ENCODE data around the gene LPIN3.
A peak's percentile ranks its signal among the peaks of the same experiment; 100 is the strongest.
"Not testable (repeated sequence)": the region's sequence is repeated elsewhere in the genome, so short reads cannot be mapped to it uniquely, and the experiment has no call there.

Gene LPIN3, protein sequence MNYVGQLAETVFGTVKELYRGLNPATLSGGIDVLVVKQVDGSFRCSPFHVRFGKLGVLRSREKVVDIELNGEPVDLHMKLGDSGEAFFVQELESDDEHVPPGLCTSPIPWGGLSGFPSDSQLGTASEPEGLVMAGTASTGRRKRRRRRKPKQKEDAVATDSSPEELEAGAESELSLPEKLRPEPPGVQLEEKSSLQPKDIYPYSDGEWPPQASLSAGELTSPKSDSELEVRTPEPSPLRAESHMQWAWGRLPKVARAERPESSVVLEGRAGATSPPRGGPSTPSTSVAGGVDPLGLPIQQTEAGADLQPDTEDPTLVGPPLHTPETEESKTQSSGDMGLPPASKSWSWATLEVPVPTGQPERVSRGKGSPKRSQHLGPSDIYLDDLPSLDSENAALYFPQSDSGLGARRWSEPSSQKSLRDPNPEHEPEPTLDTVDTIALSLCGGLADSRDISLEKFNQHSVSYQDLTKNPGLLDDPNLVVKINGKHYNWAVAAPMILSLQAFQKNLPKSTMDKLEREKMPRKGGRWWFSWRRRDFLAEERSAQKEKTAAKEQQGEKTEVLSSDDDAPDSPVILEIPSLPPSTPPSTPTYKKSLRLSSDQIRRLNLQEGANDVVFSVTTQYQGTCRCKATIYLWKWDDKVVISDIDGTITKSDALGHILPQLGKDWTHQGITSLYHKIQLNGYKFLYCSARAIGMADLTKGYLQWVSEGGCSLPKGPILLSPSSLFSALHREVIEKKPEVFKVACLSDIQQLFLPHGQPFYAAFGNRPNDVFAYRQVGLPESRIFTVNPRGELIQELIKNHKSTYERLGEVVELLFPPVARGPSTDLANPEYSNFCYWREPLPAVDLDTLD

DNA sequence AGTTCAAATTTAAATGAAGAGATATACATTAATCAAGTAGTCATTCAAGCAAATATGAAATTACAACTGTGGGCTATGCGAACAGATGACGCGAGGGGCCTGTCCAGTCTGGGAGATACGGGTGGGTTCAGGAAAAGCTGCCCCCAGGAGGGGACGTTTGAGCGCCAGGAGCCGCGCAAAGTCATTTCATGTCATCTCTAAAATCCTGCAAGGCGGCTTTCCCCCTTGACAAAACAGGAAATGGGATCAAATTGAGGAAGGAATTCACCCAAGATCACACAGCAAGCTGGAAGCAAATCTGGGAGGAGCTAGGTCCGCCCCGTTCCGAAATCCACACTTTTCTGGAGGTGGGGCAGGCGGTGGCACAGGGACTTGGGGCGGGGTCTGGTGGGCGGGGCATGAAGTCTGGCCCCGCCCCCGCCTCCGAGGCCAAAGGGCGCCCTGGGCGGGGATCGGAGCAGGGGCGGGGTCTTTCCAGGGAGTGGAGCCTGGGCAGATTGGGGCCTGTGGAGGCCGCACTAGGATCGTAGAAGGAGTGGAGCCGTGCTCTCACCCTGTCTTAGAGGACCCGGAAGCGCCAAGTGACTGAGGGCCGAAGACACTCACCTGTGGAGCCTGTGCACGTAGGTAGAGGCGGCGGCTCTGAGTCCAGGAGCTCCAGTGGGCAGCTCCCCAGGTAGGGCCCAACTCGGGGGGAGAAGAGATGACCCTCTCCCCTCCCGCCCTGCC lies at the start of gene LPIN3:
Gene LPIN3 (plus strand): TSS at position 495 of the 729 bp plus-strand sequence. CDS start 4,983 bp downstream, outside the sequence.
- DNase-seq: no peak

DNA sequence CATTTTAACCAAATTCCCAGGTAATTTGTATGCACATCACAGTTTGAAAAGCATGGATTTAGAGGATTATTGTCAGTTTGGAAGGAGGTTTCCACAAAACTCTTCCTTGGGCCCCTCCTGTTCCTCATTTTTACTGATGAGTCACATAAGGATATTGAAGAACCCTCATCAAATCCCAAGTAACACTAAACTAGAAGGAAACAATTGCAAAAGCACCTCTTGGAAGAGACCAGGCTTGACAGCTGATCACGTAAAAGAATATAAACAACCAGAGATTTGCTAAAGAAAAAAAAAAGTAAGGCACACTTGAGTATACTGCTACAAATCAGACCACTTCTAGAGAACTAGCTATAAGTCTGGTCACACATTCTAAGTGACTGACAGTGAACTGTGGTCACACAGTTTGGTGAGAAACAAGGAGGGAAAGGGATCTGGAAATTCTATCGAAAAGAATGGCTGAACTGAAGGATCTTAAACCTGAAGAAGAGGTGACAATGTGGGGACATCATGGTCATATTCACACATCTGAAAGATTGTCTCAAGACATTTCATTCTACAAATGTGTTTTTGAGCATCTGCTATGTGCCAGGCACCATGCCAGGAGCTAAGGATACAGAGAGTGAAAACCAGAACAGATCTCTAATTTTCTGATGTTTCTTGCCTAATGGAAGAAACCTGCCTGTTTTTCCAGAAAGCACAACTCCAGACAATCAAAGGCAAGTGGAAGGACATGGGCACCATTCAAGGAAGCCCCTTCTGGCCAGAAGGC lies 47.2 kb upstream of the LPIN3 start:
- no peak for DNase-seq

DNA sequence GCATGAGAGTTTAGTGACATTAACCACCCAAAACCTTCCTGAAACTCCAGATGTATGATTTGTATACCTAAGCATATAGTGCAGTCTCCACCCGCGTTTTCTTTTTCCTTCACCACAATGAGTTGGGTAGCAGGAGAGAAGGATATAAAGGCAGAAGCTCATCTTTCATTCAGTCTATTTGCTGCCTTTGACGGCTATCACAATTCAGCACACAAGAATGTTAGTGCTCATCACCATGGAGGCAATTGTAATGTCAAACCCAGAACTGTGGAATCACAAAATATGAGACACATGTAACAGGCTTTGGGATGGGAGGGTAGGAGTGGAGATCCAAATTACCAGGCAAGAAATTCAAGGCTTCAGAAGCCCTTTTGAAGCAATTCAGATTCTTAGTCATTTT lies 40.7 kb upstream of the LPIN3 start:
- no peak for DNase-seq

DNA sequence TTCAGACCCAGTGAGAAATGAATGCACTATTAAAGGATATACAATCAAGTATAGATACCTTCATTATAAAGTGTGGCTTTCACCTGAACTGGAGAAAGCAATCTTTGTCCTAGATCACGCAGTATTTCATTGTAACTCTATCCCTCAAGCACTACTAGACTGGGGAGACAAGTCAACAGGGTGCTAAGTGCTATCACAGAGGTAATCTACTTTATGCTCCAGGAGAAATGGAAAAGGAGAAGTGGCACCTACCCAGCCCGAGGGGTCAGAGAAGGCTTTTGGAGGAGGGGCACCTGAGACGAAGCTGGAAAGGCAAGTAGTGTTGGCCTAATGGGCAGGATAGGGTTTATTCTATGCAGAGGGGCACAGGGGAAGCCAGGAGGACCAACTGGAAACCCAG lies 40.2 kb upstream of the LPIN3 start:
- no peak for DNase-seq

DNA sequence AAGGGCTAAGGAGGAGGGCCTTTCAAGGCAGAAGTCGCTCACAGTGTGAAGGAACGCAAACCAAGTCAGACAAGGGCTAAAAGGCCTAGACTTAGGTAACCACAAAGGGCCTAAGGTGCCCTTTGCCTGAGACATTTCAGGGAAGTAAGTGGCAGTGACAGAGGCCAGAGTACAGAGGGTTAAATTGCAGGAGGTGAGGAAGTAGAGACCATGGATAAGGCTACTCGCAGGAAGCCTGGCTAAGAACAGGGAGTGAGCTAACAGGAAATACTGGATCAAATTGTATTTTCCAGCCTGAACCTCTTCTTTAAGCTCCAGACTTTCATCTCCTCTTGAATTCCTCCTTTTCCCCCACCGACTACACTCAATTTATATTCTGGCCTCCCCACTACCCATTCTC lies 39.7 kb upstream of the LPIN3 start:
- no peak for DNase-seq

DNA sequence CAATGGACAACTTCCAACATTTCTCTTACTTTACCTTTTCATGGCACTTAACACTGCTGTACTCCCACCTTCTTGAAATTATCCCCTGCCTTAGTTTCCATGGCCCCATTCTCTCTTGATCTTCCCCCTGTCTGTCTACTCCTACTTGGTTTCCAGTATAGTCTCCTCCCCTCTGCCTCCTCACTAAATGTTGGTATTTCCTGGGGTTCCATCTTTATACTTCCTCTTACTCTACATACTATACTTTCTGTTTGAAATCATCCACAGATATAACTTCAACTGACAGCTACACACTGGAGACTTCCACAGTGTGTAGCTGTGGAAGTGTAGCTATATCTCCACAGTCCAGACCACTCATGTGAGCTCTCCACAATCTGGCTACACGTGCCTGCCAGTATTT lies 36.6 kb upstream of the LPIN3 start:
- DNase-seq: no peak

DNA sequence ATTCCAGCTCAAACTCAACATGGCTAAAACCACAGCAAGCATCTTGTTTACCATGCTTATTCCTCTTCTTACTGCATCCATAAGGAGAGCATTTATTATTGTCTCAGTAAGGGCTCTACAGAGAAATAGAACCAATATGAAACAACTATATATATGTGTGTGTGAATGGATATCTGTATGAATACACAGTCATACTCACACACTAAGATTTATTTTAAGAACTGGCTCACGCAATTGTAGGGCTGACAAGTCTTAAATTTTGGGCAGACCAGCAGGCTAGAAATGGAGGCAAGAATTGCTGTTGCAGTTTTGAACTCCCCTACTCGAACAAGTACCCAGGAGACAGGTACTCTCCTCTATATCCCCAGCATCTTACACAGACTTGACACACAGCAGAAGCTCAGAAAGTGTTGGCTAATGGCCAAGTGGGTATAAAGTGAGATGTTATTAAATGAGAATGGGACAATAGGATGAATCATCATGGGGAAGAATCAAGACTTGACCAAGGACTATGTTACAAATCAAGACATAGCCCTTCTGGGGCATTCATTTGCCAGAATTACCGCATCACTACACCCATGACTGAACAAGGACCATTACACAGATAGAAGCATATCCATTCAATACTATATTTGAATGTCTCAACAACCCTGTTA lies 36.1 kb upstream of the LPIN3 start:
- no peak for DNase-seq

DNA sequence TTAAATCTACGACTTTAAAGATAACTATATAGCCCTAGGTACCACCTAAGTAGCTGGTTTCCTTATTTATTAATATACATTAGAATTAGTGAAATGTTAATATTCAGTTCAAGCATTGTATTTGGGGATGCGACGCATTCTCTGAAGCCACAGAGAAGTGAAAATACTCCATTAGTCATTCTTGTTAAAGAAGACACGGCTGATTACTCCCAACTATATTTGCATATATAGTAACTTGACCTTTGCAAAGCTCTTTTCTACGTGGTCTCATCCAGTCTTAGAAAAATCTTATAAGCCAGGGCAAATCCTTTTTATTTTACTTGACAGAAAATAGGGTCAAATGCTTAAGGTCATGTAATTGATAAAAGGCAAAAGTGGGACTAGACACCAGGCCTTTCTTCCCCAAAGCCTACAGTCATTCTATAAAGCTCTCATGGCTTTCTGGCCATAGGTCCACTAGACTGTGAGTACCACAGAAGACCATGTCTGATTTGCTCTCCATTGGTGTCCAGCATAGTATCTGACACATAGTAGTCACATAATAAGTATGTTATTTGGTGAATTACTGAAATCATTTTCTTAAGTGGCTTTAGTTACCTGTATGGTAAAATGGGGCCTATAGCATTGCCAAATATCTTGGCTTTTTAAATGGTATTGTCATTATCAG lies 34.4 kb upstream of the LPIN3 start:
- DNase-seq: no peak

DNA sequence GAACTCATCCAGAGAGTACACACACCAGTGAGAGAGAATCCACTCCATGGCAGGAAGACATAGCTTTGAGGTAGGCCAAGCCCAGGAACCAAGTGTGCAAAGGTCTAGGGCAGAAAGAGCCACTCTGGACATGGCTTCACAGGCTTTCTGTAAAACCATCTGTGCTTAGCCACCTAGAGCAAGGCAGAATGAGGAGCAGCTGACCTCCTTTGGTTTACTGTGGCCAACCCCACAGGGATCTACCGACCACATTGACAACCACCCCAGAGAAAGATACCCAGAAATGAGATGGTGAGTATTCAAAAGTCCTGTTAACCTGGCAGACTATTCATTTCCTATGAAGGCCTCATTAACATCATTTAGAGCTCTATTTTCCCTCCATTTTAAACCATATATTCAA lies 33.6 kb upstream of the LPIN3 start:
- no peak for DNase-seq

DNA sequence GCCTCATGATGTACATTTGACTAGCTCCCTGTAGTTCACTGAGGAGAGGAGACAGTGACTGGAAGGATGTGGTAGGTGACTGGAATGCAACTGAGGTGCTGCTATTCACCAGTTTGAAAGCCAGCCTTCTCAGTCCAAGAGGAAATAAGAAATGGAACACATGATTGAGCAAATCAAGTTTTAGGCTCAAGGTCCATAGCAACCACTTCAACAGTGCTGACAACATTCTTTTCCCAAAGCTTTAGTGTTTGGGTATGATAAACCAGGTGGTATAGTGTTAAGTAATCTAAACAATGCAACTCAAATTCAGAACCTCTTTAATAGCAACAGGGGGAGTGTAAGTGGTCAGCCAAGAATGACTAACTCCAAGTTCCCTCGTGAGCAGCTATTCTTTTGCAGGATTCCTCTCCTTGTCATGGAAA lies 32.3 kb upstream of the LPIN3 start:
- DNase-seq: no peak

DNA sequence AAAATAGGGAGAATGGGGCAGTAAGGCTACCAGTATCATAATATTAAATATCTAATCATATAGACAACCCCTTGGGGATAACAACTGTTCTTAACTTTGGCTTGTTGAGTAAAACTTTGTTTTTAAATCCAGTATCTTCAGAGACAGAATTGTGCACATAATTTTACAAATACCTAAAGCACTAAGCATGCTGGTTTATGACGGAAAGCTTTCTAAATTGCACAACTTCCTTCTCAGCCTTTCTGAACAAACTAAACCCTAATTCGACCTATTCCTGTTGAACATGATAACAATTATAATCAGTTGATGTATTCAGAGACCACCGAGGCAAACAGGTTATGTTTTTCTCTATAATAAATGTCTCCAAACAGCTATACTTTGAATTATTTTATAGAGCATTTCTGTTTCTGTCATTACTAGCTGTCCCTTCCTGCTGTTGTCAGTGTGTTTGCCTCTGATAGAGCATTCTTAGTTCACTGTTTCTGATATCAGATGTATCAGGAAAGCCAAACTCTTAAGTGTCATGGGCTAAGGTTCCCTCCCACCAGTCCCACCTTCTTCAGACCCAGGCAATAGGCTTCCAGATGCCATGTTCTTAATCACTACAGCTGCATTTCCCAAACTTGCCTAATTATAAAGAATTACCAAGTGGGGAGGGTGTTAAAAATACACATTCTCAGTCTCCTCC lies 31.8 kb upstream of the LPIN3 start:
- DNase-seq: no peak

DNA sequence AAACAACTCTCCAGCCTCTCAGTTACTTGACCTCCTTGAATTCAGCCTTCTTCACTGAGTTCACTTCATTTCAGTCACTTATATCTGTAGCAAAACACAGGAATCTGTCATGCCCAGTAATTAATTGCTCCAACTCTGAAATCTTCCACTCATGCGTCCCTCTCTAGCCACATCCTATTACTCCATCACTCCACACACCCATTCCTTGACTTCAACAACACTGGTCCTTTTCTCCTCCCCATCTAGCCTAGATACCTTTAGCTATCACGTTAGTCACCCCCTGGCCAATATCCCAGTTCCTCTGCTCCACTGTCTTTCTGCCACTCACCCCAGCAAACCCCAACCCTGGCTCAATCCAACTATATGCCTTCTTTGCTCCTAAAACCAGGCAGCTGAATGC lies 30.8 kb upstream of the LPIN3 start:
- no peak for DNase-seq

DNA sequence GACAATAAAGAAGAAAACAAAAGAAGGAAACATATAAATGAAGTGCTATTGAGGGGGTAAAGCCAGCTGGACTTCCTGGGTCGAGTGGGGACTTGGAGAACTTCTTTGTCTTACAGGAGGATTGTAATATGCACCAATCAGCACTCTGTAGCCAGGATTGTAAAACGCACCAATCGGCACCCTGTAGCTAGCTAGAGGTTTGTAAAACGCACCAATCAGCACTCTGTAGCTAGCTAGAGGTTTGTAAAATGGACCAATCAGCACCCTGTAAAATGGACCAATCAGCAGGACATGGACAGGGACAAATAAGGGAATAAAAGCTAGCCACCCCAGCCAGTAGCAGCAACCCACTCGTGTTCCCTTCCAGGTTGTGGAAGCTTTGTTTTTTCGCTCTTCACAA lies 28.6 kb upstream of the LPIN3 start:
- not testable (repeated sequence) for DNase-seq

DNA sequence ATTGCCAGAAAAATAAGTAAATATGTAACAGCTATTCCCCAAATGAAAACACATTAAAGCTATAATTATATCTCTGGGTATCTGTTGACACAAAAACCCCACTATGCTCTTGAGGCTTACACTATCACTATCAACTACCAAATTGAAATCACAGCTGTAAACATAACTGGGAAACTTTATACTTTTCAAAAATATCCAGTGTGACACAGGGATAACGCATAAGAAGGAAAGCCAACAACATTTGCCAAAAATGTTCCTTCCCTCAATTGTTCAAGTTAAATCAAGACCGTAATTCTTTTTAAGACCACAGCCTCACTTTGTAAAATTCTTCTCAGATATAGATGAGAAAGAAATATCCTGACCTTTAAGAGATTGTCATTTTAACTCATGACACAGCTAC lies 26.2 kb upstream of the LPIN3 start:
- DNase-seq: no peak

DNA sequence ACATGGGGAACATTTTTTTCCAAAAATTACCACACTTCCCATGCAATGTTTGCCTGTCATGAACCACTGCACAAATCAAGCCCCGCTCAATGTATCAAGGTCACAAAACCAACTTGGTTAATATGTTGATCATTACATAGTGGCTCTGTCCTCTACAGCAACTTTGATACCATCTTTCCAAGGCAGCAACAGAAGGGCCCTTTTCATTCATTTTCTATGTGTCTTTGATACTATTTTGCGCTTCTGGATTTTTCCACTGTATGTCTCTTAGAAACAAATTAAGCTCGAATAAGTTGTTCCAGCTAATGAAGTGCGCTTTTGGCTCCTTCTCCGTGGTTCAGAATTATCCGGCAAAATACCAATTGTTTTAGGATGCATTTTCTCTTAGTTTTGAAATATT lies 24.6 kb upstream of the LPIN3 start:
- DNase-seq: no peak

DNA sequence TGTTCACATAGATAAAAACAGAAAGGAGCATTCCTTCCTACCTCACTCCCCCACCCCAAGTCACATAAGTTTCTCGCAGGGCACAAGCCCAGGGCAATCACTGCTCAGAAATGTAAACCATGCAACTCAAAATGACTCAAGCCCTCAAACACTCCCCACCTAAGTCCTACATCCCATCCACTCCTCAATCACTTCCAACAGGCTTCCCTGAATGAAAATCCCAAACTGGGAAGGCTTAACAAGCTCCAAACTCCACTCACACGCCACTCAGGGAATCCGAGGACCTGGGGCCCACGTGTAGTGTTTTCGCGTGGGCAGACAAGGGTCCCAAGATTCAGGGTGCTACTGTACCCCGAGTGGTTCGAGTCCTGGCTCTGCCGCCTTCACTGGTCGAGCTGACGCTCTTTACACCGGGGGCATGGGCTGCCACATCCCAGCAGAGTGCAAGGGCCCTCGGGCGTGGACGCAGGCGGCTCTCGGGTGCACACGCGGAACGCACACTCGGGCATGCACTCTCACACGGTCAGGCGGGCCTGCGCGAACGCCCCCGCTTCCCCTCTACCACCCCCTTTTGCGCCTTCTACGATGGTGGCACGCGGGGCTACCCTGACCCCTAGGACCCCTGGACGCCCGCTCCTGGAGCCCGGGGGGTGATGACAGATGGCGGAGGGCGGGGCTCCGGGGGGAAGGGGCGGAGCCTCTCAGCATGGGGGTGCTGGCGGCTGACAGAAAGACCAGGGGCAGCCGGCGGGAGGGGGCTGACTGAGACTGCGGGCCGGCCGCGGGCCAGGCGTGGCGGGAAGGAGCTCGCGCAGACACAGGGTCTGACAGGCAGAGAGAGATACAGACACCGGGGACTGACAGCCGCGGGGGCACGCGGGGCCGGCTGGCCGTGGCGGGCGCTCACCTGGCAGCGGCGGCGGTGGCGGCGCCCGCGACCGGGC lies 23.7 kb upstream of the LPIN3 start:
- DNase-seq: no peak

DNA sequence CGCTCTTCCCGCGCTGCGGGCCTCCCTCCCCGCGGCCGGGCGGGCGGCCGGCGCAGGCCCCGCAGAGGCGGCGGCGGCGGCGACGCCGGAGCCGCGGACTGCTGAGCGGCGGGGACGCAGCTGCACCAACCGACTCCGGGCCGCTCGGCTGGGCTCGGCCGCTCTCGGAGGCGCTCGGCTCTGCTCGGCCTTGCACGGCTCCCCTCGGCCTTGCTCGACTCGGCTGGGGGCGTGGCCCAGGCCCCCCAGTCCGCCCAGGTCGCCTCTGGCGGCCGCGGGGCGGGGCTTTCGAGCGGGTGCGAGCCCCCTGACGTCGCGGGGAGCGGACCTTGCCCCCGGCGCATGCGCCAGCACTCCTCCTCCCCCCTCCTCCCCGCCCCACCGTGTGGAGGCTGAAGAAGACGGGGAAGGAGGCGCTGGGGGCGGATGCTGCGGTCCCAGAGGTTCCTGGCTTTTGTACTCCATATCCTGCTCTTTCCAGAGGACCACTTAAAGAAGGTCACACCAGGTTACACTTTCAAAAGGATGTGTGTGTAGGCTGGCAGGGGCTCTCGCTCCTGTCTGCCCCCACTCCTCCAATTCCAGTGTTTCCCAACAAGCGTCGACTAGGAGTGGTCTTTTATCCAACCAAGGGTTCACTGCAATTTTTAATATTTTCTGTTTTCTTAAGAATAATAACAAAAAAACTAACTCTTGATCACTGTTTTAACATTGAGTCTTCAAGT lies 22.9 kb upstream of the LPIN3 start, which contains the start of gene ZHX3:
Gene ZHX3 (minus strand): TSS at position 186 of the 725 bp plus-strand sequence. CDS start 112,815 bp downstream, outside the sequence.
- peak; percentile 92 for DNase-seq

DNA sequence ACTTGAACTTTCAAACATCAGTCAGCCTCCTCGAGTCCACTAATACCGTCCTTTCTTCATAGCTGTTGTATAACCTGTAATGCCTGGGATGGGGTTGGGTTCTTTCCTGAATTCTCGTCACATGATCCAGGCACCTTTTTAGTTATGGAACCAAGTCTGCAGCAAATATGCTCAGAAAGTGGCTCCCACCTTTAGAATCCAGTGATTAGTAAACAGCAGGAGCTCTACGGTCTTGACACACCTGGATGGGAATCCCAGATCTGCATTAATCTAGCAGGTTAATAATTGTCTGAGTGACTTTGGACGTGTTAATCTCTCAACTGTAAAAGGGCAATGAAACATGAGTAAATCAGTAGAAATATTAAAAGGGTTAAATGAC lies 22.4 kb upstream of the LPIN3 start:
- DNase-seq: no peak

DNA sequence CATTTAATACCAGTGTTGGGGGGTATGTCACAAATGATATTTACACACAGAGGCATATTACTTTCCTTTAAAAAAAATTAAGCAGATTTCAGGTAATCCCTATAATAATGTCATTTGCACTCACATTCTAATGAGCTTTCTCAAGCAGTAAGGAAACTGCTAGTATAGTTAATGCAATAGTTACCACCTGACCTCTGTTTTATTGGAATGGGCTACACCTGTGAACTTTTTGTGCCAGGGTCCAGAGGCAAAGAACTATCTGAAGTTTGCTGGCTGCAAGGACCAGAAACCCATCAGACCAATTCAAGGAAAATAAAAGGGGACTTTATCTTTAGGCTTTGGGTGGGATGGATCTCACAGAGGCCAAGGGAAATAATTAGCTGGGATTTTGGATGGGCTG lies 20.2 kb upstream of the LPIN3 start:
- DNase-seq: no peak

Data from KG1 (cell line).